HEK293T (cell line): ENCODE measurements around the gene ZNF879.

Experiments used
- FOXA1 ChIP-seq: fragments of 450-650 bp; IDR thresholded peaks from 2 replicates; pipeline ENCODE4 v1.6.1; 2016; ENCODE audit warnings: mild to moderate bottlenecking
- HDGF ChIP-seq: fragments of 450-650 bp; IDR thresholded peaks from 2 replicates; pipeline ENCODE4 v1.6.1; 2017; ENCODE audit warnings: antibody characterized with exemption, borderline replicate concordance
- LEF1 ChIP-seq: fragments of 450-650 bp; IDR thresholded peaks from 2 replicates; pipeline ENCODE4 v1.6.1; 2017; ENCODE audit warnings: mild to moderate bottlenecking, borderline replicate concordance
- NFRKB ChIP-seq: fragments of 450-650 bp; IDR thresholded peaks from 2 replicates; pipeline ENCODE4 v1.6.1; 2016; ENCODE audit warnings: mild to moderate bottlenecking, moderate library complexity

DNA sequence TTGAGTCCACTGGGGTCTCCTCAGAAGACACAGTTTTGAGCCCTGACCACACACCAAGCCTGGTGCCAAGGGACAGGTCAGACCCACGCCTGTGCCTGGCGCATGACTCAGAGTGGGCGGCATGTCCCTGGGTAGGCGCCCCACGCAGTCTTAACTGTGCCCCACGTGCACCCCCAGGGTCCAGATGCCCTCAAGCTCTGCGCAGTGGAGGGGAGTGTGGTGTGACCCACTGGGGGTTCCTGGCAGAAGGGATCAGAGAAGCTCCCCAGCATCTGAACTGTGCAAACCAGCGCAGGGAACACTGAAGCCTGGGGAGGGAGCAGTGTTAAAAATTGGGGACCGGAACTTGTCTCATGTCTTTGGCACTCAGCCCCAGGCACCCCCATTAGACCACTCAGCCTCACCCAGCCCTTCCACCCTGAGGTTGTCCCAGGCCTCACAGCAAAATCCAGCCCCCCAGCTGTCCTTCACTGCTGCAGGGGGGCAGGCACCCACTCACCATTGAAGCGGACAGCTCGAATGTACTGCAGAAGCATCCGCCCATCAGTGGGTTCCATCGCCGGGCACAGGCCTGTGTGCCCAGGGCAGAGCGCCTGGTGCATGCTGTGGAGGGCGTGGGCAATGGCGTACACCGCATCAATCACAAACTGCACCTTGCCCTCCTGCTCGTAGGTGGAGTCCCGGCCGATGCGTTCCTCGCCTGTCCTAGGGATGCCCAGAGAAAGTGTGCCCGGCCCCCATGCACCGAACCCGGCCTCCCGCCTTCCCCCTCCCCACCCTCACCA lies 35.0 kb upstream of the ZNF879 start:
- TF ChIP-seq NFRKB, result no peak
- TF ChIP-seq LEF1, result no peak
- no peak for TF ChIP-seq FOXA1
- TF ChIP-seq HDGF, result no peak
